NCI-H510A (cell line): ENCODE data around the gene RHBG.
A peak's percentile ranks its signal among the peaks of the same experiment; 100 is the strongest.

Experiments used
- DNase-seq: peaks from one replicate; lab custom pipeline; 2025; lab: John Stamatoyannopoulos, UW

The RHBG gene

DNA sequence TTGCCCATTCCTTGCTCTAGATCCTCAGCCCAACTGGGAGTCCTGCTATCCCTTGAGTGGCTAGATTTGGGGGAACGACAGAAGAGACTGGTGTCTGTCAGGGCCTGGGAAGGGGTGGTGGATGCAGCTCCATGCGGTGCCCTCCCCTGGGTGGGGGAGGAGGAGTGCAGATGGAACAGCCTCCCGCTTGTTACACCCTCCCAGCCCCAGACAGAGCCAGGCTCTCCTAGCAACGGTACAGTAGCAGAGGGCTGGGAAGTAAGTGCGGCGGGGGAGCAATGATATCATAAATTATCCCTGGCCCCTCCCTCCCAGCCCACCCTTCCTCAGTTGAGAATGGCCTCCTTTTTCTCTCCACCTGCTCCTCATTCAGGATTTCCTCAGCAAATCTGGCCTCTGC is 37.2 kb downstream of the RHBG start:
- no peak for DNase-seq

DNA sequence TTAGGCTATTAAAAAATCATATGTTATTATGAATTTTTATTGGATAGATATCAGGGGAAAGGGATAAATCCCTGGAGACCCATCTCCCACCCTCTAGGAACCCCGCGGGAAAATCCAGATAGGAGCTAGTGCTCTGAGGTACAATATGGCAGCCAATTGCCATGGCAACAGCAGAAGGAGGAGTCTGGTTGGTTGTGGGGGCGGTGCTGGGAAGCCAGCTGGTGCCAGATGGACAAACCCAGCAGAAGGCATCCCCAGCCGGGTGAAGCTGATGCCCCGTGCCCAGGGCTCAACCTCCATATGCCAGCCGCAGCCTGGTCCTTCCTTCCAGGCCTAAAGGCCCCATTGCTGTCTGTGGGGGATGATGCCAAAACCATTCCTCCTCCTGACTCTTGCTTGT is 38.3 kb downstream of the RHBG start:
- DNase-seq, result no peak

DNA sequence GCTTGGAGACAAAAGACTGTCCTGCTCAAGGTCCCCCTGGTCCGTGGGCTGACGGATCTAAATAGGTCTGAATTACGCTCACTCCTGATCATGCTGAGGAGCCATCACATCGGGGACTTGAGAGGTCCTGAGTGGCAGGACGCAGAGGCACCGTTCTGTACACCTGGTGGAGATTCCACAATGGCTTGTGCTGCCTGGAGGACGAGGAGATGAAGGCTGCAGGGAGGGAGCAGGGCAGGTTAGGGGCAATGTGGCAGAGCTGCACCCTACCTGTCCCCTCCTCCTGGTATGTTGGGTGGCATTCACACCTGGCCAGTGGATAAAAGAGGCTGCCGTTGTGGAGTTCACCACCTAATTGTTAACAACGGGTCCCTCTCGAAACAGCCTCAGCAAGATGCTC is 38.7 kb downstream of the RHBG start:
- no peak for DNase-seq

DNA sequence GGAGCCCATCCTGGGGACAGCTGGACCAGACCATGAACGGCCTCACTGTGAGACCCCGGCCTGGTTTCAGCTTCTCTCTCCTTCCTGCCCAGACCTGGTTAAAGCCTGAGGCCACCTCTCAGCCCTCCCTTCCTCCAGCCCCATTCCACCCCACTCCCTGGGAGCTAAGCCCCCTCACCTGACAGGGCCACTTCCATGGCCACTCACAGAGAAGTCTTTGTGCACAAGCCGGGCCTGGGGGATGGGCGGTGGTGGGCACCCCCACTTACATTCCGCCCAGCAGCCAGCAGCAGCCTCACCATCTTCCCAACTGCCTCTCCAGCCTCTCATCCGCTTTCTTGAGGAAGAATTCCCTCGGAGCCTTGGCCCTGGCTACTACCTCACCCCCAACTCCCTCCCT is 40.4 kb downstream of the RHBG start:
- DNase-seq, result no peak

DNA sequence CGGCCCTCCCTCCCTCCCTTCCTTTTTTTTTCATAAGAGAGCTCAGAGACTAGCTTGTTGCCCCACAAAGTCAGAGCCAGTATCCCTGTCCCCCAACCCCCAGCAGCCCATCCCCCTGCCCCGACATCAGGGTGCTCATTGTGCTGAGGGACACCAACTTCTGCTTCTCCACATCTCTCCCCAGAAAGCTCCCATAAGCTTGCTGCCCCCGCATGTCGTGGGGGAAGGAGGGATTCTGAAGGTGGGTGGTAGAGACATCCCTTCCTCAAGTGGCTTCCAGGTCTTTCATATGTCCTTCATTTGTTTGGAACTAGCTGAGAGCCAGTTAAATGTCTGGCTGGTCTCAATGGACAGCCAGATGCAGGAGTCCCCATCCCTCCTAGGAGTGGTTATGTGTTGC is 41.2 kb downstream of the RHBG start:
- no peak for DNase-seq

DNA sequence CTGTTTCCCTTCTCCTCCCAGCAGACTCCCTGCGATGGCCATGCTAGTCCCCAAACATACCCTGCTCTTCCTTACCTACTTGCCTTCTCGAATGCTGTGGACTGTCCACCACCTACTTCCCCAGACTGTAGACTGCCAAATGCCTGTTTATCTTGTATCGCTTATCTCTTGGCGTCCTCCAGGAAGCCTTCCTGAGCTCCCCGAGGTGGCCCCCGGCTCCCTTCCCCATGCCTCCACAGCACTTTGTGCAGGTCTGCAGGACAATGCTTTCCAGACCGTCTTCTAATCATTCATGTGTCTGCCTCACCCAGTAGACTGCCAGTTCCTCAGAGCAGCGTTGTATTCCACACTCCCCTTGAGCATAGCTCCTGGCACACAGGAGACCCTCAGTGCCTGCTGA is 41.7 kb downstream of the RHBG start:
- DNase-seq, result no peak

DNA sequence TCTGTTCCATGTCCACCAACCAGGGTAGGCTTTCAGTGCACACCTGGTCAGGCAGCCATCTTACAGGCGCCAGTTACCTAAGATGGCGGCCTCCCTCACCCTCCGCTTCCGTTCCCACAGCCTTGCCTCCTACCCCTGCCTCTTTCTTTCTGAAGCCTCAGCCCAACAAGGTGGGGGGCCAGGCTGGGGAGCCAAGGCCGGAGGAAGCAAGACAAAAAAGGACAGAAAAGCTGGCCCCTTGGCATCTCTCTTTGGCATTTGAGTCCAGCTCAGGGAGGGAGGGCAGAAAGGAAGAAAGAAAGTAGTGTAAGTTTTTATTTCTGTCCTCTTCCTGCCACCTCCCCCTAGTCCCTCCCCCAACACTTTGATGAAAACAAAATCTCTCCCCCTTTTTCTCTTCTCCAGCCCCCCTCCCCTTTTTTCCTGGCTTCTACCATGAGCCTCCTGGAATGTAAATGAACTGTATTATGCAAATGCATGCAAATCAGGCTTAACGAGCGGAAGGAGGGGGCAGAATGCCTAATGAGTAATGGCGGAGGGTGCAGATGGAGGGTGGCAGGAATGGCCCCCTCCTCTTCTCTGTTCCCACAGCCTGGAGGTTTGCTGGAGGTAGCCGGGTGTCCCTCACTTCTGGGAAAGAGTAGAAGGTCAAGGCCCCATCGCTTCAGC is 43.8 kb downstream of the RHBG start:
- DNase-seq, result no peak

DNA sequence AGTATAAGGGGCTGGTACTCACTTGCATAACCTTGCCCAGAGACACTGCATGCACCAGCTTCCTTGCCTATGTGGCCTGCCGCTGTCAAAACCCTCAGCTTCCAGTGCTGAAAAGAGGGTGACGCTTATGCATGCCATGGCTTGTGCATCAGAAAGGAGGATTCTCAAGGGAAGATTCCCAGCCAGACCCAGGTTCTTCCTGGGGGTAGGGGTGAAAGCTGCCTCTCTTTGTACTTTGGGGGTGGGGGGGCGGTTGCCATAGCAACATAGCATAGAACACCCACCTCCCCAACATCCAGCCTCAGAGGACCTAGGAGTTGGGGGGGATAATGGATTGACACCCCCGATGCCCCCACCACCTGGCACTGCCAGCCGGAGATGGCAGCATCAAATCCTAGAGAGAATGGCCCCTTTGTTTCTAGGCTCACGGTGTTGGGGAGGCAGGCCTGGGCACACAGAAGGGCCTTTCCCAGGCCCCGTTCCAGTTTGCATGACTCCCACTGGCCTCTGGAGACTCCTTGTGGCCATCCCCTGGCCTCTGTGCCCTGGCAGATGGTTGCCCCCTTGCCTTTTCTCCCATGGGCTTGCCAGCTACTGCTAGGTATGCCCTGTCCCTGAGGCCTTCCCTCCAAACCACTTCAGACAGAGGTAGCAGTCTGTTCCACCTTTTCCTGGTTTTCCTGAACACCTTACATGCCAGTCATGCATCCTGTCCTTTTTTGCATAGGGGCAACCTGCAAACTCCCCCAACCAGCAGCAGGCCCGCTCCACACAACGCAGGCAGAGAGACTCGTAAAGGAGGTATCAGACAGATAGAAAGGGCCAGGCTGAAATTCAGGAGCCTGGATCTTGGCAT is 44.6 kb downstream of the RHBG start:
- no peak for DNase-seq

DNA sequence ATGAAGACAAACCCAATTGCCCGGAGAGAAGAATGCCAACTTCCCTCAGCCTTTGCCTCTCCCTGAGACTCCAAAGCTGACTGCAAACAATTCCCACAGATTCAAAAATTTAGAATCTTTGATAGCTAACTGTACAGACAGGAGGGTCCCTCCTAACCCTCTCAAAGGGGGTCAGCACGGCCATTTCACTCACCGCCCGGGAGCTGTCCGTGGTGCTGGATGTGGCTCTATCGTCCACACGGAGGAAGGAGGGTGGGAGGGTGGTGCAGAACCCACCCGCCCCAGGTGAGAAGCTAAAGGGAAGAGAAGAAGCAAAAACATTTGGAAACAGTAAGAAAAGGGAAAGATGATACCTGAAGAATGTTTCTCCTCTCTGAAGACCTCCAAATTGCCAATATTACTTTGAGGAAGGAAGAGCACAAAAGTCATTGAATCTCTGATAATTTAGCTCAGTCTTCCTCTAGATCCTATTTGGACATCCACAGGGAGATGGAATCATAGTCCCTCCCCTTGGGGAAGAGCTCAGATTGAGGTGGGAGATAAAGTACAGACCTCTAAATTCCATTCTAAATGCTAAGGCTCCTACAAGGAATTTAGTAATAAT is 45.6 kb downstream of the RHBG start:
- no peak for DNase-seq

DNA sequence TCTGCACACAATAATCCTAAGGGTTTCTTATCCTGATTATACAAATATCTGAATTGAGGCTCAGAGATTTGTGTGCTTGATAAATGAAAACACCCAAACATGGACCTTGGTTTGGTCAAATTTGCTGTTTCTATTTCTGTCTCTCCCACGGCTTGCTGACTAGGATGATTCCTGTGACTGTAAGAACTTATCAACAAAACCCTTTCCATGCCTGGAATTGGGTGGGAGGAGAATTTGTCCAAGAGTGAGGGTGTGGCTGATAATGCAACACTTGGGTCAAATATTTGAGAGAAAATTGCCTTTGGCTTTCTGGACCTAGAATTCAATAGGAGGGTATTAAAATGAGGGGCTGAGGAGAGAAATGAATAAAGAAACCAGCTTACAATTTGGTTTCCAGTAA is 48.0 kb downstream of the RHBG start:
- DNase-seq, result no peak

DNA sequence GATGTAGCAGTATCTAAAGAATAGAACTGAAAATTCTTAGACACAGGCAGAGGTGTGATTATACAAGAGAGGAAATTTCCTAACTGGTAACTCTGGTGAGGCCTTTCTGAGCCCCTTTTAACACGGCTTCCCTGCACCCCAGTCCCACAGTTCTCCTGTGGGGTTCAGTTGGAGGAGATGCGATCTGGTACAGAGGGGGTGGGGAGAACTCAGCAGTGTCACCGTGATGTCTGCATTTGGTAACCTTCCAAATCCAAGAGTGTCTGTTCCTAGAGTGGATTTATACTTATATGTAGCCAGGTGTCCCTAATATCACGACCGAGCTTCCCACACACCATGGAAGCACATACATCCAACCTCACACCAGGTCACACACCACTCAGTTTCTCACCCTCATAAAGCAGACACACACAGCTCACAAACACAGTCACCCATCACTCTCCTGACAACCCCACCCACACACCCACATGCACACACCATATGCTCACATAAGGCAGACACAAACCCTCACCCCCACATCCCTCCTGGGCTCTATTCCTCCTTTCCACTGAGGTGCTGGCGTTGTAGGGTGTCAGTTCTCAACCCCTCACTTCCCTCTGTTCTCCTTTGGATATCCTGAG is 48.5 kb downstream of the RHBG start:
- no peak for DNase-seq

DNA sequence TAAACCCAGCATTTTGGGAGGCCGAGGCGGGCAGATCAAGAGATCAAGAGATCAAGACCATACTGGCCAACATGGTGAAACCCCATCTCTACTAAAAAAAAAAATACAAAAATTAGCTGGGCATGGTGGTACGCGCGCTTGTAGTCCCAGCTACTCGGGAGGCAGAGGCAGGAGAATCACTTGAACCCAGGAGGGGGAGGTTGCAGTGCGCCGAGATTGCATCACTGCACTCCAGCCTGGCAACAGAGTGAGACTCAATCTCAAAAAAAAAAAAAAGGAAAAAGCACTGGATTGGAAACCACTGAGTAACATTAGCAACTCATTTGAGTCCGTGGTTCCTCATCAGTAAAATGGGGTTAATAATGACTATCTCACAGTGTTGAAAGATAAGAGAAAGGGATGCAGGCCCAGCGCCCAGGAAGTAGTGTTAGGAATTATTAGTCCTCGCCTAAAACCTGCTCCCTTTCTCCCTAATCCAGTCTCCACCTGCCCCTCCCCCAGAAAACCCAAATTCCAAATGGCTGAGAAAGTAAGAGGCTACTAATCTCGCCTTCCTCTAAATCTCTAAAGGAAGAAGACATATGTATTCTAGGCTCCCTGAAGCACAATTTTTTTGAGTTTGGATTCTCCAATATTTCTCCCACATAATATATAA is 49.5 kb downstream of the RHBG start:
- DNase-seq, result no peak

DNA sequence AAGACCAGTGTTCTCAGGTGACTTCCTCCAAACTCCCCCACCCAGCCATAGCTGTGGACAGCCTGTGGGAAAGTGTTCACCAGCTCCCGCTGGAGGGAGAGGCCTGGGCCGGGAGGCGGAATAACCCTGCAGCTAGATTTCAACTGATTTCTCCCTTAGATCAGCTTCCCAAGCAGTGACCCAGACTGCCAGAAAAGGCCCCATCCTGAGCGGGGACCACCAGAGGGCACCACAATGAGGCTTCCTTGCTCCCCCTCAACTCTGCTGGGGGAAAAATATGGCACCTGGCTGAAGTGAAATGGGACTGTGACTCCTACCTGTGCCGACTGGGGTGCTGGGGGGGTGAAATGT is 50.8 kb downstream of the RHBG start:
- no peak for DNase-seq

DNA sequence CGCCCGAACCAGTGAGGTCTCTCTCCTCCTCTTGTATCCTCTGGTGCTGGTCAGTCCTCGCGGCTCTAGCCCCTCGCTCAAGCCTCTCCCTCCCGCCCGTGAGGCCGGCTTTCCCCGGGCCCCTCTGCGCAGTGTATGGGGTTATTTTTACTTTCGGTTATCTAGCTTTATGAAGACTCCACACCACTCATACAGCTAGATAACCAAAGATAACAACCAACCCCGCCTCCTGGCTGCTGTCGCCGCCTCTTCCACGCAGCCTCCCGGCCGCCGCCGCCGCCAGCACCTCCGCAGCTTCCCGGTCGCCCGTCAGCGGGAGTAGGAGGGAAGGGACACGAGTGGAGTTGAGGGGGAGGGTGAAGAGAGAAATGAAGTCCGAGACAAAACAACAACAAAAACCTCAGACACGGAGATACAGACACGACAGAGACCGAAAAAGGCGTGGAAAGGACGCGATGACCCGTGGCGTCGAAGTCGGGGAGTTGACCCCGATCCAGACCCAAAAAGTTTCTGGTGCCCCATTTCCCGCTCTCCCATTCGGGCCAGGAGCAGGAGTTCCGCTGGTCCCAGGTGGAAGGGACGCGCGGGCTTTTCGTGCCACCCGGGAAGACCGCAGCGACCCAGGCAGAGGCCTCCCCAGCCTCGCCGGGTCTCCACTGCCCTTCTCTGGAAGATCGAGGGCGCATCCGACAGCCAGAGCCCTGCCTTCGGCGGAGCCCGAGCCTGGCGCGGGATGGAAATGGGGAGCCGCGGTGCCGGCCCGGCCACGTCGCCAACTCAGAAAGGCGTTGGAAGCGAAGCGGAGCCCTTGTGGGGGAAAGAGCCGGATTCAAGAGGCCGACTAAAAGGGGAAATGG is 51.4 kb downstream of the RHBG start:
- no peak for DNase-seq

DNA sequence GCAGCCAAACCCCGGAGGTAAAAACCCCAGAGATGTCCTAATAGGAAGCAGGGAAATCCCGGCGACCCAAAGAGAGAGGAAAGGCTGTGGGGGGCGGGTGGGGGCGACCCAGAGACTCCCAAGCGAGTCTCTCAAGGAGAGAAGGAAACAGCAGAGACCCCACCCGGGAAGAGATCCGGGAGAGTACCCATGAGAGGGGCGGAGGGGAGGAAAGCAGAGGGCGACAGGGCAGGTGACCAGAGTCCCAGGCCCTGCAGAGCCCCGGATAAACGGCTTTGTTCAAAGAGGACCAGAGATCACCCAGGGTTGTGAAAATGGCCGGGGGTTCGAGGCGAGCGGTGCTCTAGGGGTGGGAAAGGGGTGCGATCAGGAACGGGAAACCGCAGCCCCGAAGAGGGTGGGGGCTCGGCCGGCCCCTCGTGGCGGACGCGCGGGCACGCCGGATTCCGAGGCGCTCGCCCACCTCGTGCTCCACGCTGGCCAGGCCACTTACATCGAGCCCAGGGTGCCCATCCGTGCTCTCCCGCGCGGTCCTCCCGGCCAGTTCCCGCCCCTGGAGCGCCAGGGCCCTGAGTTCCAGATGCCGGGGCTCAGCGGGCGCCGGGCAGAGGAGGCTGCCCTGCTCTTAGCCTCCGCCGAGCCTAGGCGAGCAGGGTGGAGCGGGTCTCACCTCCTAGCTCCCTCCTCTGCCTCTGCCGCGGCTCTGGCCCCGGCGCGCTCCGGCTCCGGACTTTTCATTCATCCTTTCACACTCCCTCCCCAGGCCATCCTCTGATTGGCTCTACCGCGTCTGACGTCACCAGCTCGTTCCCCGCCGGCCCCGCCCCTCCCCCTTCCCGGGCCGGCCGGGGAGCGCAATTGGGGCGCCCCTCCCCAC is 52.3 kb downstream of the RHBG start:
- DNase-seq, result peak; percentile 93

DNA sequence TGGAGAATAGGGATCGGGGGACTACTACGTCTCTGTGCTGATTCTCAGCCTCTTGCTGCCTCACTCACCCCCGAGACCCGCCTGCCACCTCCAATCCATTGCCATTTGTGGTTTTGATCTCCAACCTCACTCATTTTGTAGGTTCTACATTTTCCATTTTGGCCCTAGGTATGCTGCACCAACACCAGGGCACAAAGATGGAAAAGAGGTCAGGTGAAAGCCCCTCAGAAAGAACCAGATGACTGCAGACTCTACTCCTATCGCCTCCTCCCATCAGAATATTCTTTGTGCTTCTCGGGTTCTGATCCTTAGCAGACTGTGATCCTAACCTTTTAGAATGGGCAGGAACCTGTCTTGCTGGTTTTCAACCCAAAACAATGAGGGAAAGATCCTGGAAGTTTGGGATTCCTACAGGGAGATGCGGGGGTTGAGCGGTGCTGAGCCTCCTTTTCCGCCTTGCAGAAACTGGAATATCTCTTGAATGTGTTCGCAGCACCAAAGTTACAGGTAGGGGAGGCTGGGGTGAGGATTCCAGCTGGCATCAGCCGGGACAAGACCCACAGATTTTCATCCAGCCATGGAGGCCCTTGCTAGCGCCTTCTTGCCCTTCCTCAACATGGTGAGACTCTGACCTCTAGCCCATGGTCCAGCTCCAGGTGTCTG is 53.1 kb downstream of the RHBG start:
- DNase-seq, result no peak

DNA sequence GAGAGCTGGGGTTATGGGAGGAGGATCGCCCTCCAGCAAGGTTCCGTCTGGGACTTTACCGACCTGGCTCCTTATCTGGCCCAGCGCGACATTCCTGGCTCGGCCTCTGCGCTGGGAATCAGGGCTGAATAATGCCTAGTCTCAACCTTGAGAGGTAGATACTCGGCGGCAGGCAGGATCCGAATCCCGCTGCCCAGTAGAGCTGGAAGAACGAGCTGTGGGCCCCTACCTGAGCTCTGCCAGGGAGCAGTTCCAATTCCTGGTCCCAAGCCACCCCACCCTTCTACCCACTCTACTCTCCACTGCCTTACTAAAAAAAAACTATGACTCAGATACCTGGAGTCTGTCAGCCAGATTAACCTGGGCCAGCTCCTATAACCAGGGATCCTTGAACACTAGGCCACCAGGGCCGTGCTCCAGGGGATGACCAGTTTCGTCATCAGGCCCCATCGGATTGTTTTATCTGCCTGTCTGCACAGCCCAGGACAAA is 53.6 kb downstream of the RHBG start:
- no peak for DNase-seq

DNA sequence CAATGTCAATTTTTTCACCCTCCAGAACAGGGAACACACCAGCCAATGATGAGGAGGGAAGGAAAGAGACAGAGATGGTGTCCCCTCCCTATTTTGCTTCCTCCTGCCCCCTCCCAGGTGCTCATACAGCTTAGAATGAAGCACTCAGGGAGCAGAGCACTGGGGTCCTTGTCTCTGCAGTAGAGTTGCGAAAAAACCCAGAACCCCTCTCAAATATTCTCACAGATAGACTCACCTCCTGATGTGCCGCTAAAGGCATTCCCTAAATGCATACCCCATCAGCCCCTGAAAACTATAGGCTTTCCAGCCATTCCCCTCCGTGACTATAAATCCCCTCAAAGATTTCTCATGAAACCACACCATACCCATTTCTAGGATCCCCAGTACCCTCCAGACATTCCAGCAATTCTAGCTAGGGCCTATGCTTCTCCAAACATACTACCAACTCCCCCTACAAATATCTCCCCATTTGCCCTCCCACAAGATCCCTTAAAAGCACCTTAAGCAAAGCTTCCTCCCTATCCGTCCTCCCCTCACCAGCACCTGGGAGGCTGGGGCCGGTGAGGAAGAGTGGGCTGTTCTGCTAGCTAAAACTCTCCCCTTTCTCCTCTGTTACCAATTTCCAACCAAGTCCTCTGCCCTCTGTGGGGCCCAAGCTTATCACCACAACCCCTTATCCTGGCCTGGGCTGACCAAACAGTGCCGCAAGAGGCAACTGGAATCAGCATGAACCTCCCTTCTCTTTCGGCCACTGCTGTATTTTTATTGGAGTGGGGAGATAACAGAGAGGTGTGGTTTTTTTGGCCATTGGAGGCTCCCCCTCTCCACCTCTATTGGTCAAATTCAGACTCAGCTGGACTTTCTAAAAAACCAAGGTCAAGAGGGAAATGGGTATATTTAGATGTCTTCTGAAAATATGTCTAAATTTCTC is 54.7 kb downstream of the RHBG start:
- DNase-seq, result no peak
